Germinal center (tissue), 1 donor: ENCODE data around the gene GRM8.

Source experiments
- DNase-seq: peaks from one replicate; pipeline ENCODE4 v3.0.0; 2012; ENCODE audit warnings: mixed read lengths, low spot score

The GRM8 gene

GRCh38 chr7:126436213-126436868 is 816.4 kb downstream of the GRM8 start:
- DNase-seq, result no peak

- DNase-seq, result no peak
Measured at GRCh38 chr7:126426652-126427051, 826.1 kb downstream of the GRM8 start.

- DNase-seq, result no peak
Measured at GRCh38 chr7:126424985-126425384, 827.8 kb downstream of the GRM8 start.

GRCh38 chr7:126419047-126419446 is 833.7 kb downstream of the GRM8 start:
- no peak for DNase-seq

GRCh38 chr7:126411821-126412383 is 840.8 kb downstream of the GRM8 start:
- DNase-seq, result no peak

- DNase-seq, result no peak
Measured at GRCh38 chr7:126411032-126411820, 841.5 kb downstream of the GRM8 start.

- no peak for DNase-seq
Measured at GRCh38 chr7:126403040-126403439, 849.7 kb downstream of the GRM8 start.

GRCh38 chr7:126401918-126402317 is 850.8 kb downstream of the GRM8 start:
- DNase-seq, result no peak

GRCh38 chr7:126398851-126399529 is 853.8 kb downstream of the GRM8 start:
- DNase-seq, result no peak

- DNase-seq, result no peak
Measured at GRCh38 chr7:126398285-126398684, 854.5 kb downstream of the GRM8 start.

GRCh38 chr7:126394406-126394805 is 858.3 kb downstream of the GRM8 start:
- DNase-seq, result no peak
